Activated CD8-positive, alpha-beta T cell treated with anti-CD3 and anti-CD28 coated beads for 36 hours (primary cell): ENCODE results near the gene RDH8. TPM values are rescaled to one million over a fixed set of nuclear protein-coding genes. Genes with fewer than 3 reads are reported as not detected.

ENCODE experiments used
- ATAC-seq: fragments of 200-7000 bp; cut with Tn5 transposase; one replicate; pipeline ENCODE4 v1.10.0; 2021; ENCODE audit warnings: mild to moderate bottlenecking, moderate library complexity
- CTCF ChIA-PET: fragments of 350-600 bp; sonication (Branson Sonifier 250); formaldehyde crosslinking; loops from one replicate; lab custom pipeline; 2021; ENCODE audit warnings: antibody characterized with exemption; lab: Charles Lee
- POLR2A ChIA-PET: fragments of 350-600 bp; sonication (Branson Sonifier 250); formaldehyde crosslinking; loops from one replicate; lab custom pipeline; 2021; ENCODE audit warnings: antibody characterized with exemption; lab: Charles Lee
- DNase-seq: peaks from one replicate; pipeline ENCODE4 v3.0.0-alpha.2; 2020
- H3K27ac Mint-ChIP-seq: one replicate; pipeline ENCODE4 v1.8.0; 2021; ENCODE audit warnings: mild to moderate bottlenecking, mixed read lengths
- H3K27me3 Mint-ChIP-seq: one replicate; pipeline ENCODE4 v1.8.0; 2021; ENCODE audit warnings: mixed read lengths
- H3K36me3 Mint-ChIP-seq: one replicate; pipeline ENCODE4 v1.8.0; 2021; ENCODE audit warnings: low read depth, mixed read lengths
- H3K4me1 Mint-ChIP-seq: one replicate; pipeline ENCODE4 v1.8.0; 2021; ENCODE audit warnings: low read depth, mixed read lengths
- H3K4me3 Mint-ChIP-seq: one replicate; pipeline ENCODE4 v1.8.0; 2021; ENCODE audit warnings: mild to moderate bottlenecking, moderate library complexity, mixed read lengths
- H3K9me3 Mint-ChIP-seq: one replicate; pipeline ENCODE4 v1.8.0; 2021; ENCODE audit warnings: mixed read lengths
- CTCF ChIP-seq: fragments of 200-600 bp; IDR thresholded peaks from one replicate; pipeline ENCODE4 v1.8.0; 2022; ENCODE audit warnings: antibody characterized with exemption, mild to moderate bottlenecking
- intact Hi-C: fragments of 100-400 bp; cut with micrococcal nuclease; formaldehyde crosslinking; loops from one replicate; pipeline ENCODE4 v1.10.0; 2022
- total RNA-seq, 2 experiments: library from RNA; stranded (reverse); gene quantifications; one replicate each; pipeline ENCODE4 v1.2.3, GENCODE V29; 2021

RDH8 gene
- total RNA-seq, 2 experiments from 2014 or later: not detected

DNA sequence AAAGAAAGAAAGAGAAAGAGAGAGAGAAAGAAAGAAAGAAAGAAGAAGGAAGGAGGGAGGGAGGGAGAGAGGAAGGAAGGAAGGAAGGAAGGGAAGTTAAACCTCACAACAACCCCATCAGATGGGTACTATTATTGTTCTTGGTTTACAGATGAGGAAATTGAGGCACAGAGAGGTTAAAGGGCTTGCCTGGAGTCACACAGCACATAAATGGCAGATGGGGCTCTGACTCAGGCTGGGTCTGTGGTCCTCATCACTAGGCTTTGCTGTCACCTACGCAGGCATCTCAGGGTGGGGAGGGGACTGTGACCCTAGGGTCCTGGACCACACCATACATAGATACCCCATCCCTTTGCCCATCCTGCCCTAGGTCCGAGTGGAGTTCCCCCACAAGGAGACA lies 36.3 kb downstream of the RDH8 start:
- intact Hi-C loops: no loop called here
- Mint-ChIP-seq H3K4me3 (no peak overlapping the region), H3K27ac (no peak overlapping the region), H3K36me3 (no peaks in the 10 kb centered on the region), H3K4me1 (no peaks in the 10 kb centered on the region), H3K27me3 (peaks cover 15% of the 10 kb centered on the region), H3K9me3 (no peaks in the 10 kb centered on the region)
- POLR2A ChIA-PET: no interaction called here
- ATAC-seq: no peak
- no peak for TF ChIP-seq CTCF
- DNase-seq: no peak
- CTCF ChIA-PET: no interaction called here

- no peaks in the 10 kb centered on the region for H3K9me3 Mint-ChIP-seq
- intact Hi-C loops: no loop called here
- DNase-seq (no peak), ATAC-seq (no peak)
- H3K4me3 Mint-ChIP-seq: no peak overlapping the region
- H3K27ac Mint-ChIP-seq: no peak overlapping the region
- no peaks in the 10 kb centered on the region for H3K36me3 Mint-ChIP-seq
- POLR2A ChIA-PET: no interaction called here
- no peaks in the 10 kb centered on the region for H3K4me1 Mint-ChIP-seq
- no peak for TF ChIP-seq CTCF
- no peaks in the 10 kb centered on the region for H3K27me3 Mint-ChIP-seq
- CTCF ChIA-PET: no interaction called here
These were observed 39.5 kb downstream of the RDH8 start for GRCh38 chr19:10052602-10053360.

- TF ChIP-seq CTCF: no peak
- no peak overlapping the region for H3K4me3 Mint-ChIP-seq
- no peak overlapping the region for H3K27ac Mint-ChIP-seq
- intact Hi-C loops: no loop called here
- no peaks in the 10 kb centered on the region for H3K4me1 Mint-ChIP-seq
- CTCF ChIA-PET: no interaction called here
- no peak for DNase-seq
- POLR2A ChIA-PET: no interaction called here
- peaks cover 7% of the 10 kb centered on the region for H3K27me3 Mint-ChIP-seq
- peak; percentile 13 for ATAC-seq
- no peaks in the 10 kb centered on the region for H3K9me3 Mint-ChIP-seq
- H3K36me3 Mint-ChIP-seq: no peaks in the 10 kb centered on the region
These were observed 48.5 kb downstream of the RDH8 start for GRCh38 chr19:10061717-10062310.

GRCh38 chr19:10068205-10068604 lies 54.9 kb downstream of the RDH8 start:
- no peak overlapping the region for H3K27ac Mint-ChIP-seq
- peaks cover under 1% of the 10 kb centered on the region for H3K27me3 Mint-ChIP-seq
- no peak for TF ChIP-seq CTCF
- no peak overlapping the region for H3K4me3 Mint-ChIP-seq
- POLR2A ChIA-PET: no interaction called here
- H3K36me3 Mint-ChIP-seq: no peaks in the 10 kb centered on the region
- CTCF ChIA-PET: interaction anchor here (1.2 kb wide), 1 partner anchor 40 kb away, joined by 3 read pairs; no protein-coding TSS in a partner anchor
- no peaks in the 10 kb centered on the region for H3K9me3 Mint-ChIP-seq
- peak; percentile 33 for DNase-seq
- ATAC-seq: no peak
- intact Hi-C loops: no loop called here
- H3K4me1 Mint-ChIP-seq: peaks cover 6% of the 10 kb centered on the region

DNA sequence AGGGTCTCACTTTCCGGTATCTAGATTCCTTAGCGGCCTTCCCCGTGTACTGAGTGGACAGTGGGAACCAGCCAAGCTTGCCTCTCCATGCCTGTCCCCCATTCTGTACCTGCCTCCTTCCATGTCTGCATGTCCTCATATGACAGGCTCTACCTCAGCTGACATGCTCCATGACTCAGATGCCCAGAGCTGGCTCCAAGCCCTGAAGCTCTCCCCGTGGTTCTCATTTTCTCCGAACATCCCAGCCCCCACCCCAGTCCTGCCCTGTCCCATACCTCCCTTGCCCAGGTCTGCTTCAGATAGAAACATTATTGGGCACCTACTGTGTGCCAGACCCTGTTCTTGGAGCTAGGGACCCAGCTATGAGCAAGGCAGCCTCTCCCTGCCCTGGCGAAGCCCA lies 55.8 kb downstream of the RDH8 start:
- H3K4me3 Mint-ChIP-seq: no peak overlapping the region
- peaks cover 6% of the 10 kb centered on the region for H3K4me1 Mint-ChIP-seq
- H3K36me3 Mint-ChIP-seq: no peaks in the 10 kb centered on the region
- intact Hi-C loops: no loop called here
- H3K27ac Mint-ChIP-seq: no peak overlapping the region
- H3K9me3 Mint-ChIP-seq: peaks cover 4% of the 10 kb centered on the region
- DNase-seq (no peak), ATAC-seq (no peak)
- ChIA-PET CTCF (interaction anchor here (0.7 kb wide), 1 partner anchor 44 kb away, joined by 3 read pairs; no protein-coding TSS in a partner anchor), POLR2A (no interaction called here)
- no peaks in the 10 kb centered on the region for H3K27me3 Mint-ChIP-seq
- no peak for TF ChIP-seq CTCF
